SK-N-SH treated with all-trans-retinoic acid at 6 μM for 48 hours (cell line): ENCODE measurements around the gene RFFL.

ENCODE experiments used
- CSDC2 ChIP-seq: fragments of 250-450 bp; sonication (Bioruptor Pico); IDR thresholded peaks from 2 replicates; pipeline ENCODE4 v1.5.0; 2020; ENCODE audit warnings: mild to moderate bottlenecking, moderate library complexity
- GLIS3 ChIP-seq: fragments of 250-450 bp; sonication (Bioruptor Pico); IDR thresholded peaks from 2 replicates; pipeline ENCODE4 v1.5.0; 2020; ENCODE audit warnings: mild to moderate bottlenecking, moderate library complexity
- ZFP3 ChIP-seq: fragments of 250-450 bp; sonication (Bioruptor Pico); IDR thresholded peaks from 2 replicates; pipeline ENCODE4 v1.5.0; 2020; ENCODE audit warnings: mild to moderate bottlenecking, moderate library complexity
- ZFP30 ChIP-seq: fragments of 450-650 bp; formaldehyde crosslinking; IDR thresholded peaks from 2 replicates; pipeline ENCODE4 v1.5.0; 2022; ENCODE audit warnings: mild to moderate bottlenecking, moderate library complexity
- ZNF70 ChIP-seq: fragments of 450-650 bp; formaldehyde crosslinking; IDR thresholded peaks from 2 replicates; pipeline ENCODE4 v1.5.0; 2020; ENCODE audit warnings: mild to moderate bottlenecking, moderate library complexity
- TF ChIP-seq, protein P1 (sequence below): fragments of 250-450 bp; sonication (Bioruptor Pico); IDR thresholded peaks from 2 replicates; pipeline ENCODE4 v1.5.1; 2020; ENCODE audit warnings: low read depth, mild to moderate bottlenecking, moderate library complexity
- TF ChIP-seq, protein P2 (sequence below): fragments of 250-450 bp; sonication (Bioruptor Pico); IDR thresholded peaks from 2 replicates; pipeline ENCODE4 v1.5.0; 2020; ENCODE audit warnings: mild to moderate bottlenecking, moderate library complexity

DNA sequence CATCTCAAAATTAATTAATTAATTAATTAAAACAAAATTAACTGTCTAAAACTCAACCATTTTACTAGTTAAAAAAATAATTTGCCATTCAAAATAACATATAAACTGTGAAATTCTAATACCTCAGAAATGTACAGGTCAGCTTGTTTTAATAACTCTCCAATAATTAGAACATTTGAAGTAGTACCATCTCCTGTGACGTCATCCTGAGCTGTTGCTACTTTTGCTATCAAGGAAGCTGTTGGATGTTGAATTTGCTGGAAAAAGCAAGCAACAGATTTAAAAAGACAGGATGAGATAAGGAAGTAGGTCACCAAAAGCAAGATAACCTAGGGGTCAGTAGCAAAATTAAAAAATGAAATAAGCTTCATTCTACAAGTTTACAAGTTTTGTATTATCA is 105.1 kb downstream of the RFFL start:
- TF ChIP-seq GLIS3, result no peak
- TF ChIP-seq CSDC2 (CRISPR knock-in tag), result no peak
- TF ChIP-seq, protein P1, sequence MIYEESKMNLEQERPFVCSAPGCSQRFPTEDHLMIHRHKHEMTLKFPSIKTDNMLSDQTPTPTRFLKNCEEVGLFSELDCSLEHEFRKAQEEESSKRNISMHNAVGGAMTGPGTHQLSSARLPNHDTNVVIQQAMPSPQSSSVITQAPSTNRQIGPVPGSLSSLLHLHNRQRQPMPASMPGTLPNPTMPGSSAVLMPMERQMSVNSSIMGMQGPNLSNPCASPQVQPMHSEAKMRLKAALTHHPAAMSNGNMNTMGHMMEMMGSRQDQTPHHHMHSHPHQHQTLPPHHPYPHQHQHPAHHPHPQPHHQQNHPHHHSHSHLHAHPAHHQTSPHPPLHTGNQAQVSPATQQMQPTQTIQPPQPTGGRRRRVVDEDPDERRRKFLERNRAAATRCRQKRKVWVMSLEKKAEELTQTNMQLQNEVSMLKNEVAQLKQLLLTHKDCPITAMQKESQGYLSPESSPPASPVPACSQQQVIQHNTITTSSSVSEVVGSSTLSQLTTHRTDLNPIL (CRISPR knock-in tag), result no peak
- no peak for TF ChIP-seq ZFP30 (CRISPR knock-in tag)
- TF ChIP-seq, protein P2, sequence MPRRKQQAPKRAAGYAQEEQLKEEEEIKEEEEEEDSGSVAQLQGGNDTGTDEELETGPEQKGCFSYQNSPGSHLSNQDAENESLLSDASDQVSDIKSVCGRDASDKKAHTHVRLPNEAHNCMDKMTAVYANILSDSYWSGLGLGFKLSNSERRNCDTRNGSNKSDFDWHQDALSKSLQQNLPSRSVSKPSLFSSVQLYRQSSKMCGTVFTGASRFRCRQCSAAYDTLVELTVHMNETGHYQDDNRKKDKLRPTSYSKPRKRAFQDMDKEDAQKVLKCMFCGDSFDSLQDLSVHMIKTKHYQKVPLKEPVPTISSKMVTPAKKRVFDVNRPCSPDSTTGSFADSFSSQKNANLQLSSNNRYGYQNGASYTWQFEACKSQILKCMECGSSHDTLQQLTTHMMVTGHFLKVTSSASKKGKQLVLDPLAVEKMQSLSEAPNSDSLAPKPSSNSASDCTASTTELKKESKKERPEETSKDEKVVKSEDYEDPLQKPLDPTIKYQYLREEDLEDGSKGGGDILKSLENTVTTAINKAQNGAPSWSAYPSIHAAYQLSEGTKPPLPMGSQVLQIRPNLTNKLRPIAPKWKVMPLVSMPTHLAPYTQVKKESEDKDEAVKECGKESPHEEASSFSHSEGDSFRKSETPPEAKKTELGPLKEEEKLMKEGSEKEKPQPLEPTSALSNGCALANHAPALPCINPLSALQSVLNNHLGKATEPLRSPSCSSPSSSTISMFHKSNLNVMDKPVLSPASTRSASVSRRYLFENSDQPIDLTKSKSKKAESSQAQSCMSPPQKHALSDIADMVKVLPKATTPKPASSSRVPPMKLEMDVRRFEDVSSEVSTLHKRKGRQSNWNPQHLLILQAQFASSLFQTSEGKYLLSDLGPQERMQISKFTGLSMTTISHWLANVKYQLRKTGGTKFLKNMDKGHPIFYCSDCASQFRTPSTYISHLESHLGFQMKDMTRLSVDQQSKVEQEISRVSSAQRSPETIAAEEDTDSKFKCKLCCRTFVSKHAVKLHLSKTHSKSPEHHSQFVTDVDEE (CRISPR knock-in tag), result no peak
- TF ChIP-seq ZNF70 (CRISPR knock-in tag), result no peak
- TF ChIP-seq ZFP3 (CRISPR knock-in tag), result no peak
